GM12864 (cell line): ENCODE measurements around the gene NOTCH1.
A peak's percentile ranks its signal among the peaks of the same experiment; 100 is the strongest.

Experiments used
- DNase-seq: peaks from one replicate; pipeline ENCODE4 v3.0.0-alpha.2; 2011; ENCODE audit warnings: low read depth
- H3K4me3 ChIP-seq: 2 replicates; pipeline ENCODE4 v1.5.1; 2011; ENCODE audit warnings: mild to moderate bottlenecking, low read depth, low read length, control low read depth
- CTCF ChIP-seq: IDR thresholded peaks from 2 replicates; pipeline ENCODE4 v1.5.1; 2011; ENCODE audit warnings: low read depth, mild to moderate bottlenecking, moderate library complexity, low read length, control low read depth, inconsistent platforms; ENCODE audit errors: missing control alignments

NOTCH1 gene

GRCh38 chr9:136537411-136537810 is 8.4 kb downstream of the NOTCH1 start:
- no peak for TF ChIP-seq CTCF
- DNase-seq, result no peak
- H3K4me3 ChIP-seq, result no peak overlapping the region

- peak; percentile 34 for TF ChIP-seq CTCF
- DNase-seq, result no peak
- H3K4me3 ChIP-seq, result no peak overlapping the region
Measured at GRCh38 chr9:136536721-136537241, 9.1 kb downstream of the NOTCH1 start.

GRCh38 chr9:136536051-136536720 is 9.7 kb downstream of the NOTCH1 start:
- no peak overlapping the region for H3K4me3 ChIP-seq
- TF ChIP-seq CTCF, result no peak
- no peak for DNase-seq

- DNase-seq, result no peak
- no peak overlapping the region for H3K4me3 ChIP-seq
- TF ChIP-seq CTCF, result no peak
Measured at GRCh38 chr9:136535070-136535469, 10.8 kb downstream of the NOTCH1 start.

- no peak for DNase-seq
- TF ChIP-seq CTCF, result no peak
- no peak overlapping the region for H3K4me3 ChIP-seq
Measured at GRCh38 chr9:136534366-136534765, 11.5 kb downstream of the NOTCH1 start.

GRCh38 chr9:136533775-136534157 is 12.1 kb downstream of the NOTCH1 start:
- H3K4me3 ChIP-seq, result no peak overlapping the region; the same call in 1 of the 2 replicates
- no peak for TF ChIP-seq CTCF
- DNase-seq, result no peak
